GM18520 (cell line): ENCODE results near the gene PAQR4.

Experiments used
- ATAC-seq: cut with Tn5 transposase; IDR thresholded peaks from one replicate; pipeline ENCODE4 v1.9.1; 2021; ENCODE audit not compliant: unreplicated experiment

Gene PAQR4

DNA sequence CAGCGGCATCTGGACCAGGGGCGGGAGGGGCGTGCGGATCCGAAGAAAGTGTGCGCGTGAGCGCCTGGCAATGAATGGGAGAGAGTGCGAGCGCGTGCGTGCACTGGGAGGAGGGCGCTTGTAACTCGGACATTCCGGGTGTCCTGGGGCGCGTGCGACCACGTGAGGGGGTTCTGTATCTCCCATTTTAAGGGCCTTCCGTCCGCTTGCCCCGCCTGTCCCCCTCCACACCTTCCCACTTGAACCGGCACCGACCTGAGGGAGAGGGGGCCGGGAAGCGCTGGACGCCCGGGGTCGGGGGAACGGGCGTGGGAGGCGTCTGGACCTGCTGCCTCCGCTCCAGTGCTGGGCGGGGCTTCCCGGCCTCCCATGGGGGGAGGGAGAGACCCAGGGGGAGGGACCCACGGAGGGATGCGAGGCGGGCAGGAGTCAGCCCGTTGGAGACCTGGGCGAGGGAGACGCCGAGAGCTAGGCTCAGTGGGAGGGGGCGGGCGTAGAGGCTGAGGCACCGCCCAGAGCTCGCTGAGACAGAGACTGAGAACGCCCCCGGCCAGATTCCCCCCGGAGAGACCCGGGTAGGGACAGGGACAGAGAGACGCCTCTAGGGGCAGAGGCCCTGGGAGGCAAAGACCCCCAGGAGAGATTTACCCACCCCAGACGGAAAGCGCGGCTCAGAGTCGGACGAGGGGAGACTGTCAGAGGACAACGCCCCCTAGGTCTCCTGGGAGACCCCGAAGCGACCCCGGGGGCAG, 5.2 kb upstream of the PAQR4 start, which contains the start of gene KREMEN2:
Gene KREMEN2, plus strand, starts transcription at position 553 of the 752 bp plus-strand sequence. CDS start 246 bp downstream, outside the sequence.
- ATAC-seq: no peak

DNA sequence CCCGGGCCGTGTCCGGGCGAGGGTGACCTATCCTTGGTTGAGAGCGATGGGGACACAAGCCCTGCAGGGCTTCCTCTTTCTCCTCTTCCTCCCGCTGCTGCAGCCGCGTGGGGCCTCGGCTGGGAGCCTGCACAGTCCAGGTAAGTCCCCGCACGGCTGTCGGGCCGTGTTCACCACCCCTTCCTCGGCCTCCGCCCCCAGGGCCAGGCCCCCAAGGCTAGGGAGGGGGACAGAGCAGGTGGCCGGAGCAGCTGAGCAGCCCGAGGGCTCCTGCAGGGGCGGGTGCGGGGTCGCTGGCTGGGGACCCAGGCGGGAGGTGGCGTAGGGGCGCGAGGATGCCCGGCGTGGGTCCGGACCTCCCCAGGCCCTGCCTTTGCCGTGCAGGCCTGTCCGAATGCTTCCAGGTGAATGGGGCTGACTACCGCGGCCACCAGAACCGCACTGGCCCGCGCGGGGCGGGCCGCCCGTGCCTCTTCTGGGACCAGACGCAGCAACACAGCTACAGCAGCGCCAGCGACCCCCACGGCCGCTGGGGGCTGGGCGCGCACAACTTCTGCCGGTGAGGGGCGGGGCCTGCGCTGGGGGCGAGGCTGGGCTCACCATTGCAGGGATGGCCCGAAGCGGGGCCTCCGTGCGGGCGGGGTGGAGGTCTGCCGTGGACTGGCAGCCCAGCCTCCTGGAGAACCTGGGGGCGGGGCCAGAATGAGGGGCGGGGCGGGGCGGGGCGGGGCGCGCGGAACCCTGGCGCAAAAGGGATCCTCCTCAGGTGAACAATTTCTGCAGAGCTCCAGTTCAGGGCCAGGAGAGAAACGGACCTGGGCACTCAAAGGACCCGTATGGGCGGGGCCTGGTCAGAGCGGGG, 4.4 kb upstream of the PAQR4 start:
- no peak for ATAC-seq

DNA sequence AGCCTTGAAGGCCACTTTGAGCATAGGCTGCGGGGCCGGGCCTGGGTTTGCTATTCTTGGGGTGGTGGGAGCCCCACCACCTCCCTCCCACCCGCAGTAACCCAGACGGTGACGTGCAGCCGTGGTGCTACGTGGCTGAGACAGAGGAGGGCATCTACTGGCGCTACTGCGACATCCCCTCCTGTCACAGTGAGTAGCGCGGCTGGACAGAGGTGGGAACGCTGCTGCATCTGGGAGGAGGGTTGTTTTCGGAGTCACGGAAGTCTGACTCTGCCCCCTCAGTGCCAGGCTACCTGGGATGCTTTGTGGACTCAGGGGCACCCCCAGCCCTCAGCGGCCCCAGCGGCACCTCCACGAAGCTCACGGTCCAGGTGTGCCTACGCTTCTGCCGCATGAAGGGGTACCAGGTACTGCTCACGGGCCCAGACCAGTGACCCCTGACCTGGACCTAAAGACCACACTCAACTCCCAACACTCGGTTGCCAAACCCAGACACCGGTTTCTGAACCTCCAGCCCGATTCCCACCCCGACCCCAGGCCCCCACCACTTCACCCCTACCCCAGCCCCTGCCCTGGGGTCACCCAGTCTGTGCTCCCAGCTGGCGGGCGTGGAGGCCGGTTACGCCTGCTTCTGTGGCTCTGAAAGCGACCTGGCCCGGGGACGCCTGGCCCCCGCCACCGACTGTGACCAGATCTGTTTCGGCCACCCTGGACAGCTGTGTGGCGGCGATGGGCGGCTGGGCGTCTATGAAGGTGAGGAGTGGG, 2.9 kb upstream of the PAQR4 start:
- ATAC-seq: no peak

DNA sequence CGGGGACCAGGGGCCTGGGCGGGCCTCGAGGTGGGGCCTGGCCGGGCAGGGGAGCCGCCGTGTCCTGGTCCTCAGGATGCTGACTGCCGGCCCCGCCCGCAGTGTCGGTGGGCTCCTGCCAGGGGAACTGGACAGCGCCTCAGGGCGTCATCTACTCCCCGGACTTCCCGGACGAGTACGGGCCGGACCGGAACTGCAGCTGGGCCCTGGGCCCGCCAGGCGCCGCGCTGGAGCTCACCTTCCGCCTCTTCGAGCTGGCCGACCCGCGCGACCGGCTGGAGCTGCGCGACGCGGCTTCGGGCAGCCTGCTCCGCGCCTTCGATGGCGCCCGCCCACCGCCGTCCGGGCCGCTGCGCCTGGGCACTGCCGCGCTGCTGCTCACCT, 2.3 kb upstream of the PAQR4 start:
- ATAC-seq: no peak

DNA sequence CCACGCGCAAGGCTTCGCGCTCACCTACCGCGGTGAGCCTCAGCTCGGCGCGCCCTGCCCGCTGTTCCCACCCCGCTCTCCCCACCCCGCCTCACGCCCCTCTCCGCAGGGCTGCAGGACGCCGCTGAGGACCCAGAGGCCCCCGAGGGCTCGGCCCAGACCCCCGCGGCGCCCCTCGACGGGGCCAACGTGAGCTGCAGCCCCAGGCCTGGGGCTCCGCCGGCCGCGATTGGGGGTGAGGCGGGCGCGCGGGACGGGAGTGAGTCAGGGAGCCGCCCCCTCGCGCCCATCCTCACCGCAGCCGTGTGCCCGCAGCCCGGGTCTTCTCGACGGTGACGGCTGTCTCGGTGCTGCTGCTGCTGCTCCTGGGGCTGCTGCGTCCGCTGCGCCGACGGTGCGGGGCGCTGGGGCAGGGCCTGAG, 1.9 kb upstream of the PAQR4 start:
- no peak for ATAC-seq

DNA sequence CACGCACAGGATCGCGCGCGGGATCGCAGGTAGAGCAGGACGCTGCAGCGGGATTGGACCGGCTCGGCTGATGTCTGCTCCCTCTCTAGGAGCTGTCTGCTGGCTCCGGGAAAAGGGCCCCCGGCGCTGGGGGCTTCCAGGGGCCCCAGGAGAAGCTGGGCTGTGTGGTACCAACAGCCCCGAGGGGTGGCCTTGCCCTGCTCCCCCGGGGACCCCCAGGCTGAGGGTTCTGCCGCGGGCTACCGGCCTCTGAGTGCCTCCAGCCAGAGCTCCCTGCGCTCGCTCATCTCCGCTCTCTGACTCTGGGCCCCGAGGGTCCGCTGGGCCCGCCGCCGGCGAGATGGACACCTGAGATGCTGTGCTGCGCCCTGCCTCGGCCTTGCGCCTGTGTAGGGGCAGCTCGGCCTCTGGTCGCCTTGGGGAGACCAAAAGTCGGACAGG, 1.4 kb upstream of the PAQR4 start:
- no peak for ATAC-seq

DNA sequence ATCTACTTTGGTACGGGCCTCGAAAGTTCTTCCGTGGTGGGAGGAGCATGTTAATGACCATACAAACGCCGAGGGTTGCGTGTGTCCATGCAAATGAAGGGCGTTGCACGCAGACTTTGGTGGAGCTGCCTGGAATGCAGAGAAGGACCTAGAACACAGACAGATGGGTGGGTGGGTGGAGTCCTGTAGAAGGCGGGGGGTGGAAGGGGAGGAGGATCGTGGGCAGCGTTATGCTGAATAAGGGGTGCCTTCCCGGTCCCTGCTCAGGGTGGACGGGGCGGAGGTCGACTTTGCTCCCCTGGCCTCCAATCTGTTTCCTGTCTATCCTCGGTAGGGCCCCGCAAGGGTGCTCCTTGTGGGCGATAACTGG, 795 bp upstream of the PAQR4 start:
- ATAC-seq: no peak

DNA sequence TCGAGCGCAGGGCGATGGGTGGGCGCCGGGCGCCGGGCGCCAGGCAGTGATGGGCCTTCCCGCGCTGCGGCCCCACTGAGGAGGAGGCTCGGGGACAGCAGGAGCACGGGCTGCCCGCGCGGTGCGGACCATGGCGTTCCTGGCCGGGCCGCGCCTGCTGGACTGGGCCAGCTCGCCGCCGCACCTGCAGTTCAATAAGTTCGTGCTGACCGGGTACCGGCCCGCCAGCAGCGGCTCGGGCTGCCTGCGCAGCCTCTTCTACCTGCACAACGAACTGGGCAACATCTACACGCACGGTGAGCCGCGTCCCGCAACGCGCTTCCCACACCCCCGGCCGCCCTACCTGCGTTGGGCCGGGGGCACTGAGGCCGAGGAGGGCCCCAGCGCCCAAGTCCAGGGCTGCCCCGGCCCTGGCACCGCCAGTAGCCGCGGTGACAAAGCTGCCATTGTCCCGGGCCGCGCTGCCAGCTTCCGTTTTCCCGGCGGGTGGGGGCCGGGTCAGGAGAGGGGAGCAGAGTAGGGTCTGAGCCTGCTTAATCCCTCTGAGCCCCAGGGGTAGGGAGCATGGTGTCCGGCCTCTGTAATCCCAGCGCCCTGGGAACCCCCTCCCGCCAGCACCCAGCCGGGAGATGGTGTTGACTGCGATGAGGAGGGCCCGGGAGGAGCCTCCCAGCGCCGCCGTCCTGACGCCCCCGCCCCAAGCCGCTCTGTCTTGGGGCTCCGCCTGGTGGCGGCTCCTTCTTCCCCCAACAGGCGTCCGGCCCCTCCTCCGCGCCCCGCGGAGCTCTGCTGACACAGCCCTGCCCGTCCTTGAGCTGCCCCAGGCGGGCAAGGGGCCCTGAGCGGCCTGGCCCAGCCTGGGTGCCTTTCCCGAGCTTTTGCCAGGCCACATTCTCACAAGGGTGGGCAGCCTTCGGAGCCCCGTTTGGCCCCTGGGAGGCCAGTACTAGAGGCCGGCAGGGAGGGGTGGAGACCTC, 685 bp downstream of the PAQR4 start:
- ATAC-seq: no peak

DNA sequence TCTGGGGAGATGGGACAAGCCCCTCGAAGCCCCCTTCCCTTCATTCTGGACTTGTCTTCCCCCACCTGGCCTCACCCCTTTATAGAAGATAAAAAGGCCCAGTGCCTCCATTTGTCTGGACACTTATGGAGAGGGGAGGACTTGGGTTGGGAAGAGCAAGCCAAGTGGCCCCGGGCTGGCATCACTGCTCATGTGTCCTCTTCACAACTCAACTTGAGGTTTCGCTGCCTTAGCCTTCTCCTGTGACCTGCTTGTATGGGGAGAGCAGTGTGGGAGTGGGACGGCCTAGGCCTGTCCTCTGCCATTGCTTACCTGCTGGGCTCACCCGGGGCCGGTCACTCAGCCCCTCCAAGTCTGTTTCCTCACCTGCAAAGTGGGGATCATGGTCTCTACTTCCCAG, 1.4 kb downstream of the PAQR4 start:
- no peak for ATAC-seq

DNA sequence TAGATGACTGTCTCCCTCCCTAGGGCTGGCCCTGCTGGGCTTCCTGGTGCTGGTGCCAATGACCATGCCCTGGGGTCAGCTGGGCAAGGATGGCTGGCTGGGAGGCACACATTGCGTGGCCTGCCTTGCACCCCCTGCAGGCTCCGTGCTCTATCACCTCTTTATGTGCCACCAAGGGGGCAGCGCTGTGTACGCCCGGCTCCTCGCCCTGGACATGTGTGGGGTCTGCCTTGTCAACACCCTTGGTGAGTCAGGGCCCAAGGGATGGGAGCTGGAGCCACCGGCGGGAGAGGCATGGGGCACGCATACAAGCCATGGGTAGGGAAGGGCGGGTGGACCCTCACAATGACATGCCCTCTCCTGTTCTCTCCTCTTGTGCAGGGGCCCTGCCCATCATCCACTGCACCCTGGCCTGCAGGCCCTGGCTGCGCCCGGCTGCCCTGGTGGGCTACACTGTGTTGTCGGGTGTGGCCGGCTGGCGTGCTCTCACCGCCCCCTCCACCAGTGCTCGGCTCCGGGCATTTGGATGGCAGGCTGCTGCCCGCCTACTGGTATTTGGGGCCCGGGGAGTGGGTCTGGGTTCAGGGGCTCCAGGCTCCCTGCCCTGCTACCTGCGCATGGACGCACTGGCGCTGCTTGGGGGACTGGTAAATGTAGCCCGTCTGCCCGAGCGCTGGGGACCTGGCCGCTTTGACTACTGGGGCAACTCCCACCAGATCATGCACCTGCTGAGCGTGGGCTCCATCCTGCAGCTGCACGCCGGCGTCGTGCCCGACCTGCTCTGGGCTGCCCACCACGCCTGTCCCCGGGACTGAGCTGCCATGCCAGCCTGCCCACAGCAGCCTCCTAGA, 2.2 kb downstream of the PAQR4 start:
- ATAC-seq: no peak

DNA sequence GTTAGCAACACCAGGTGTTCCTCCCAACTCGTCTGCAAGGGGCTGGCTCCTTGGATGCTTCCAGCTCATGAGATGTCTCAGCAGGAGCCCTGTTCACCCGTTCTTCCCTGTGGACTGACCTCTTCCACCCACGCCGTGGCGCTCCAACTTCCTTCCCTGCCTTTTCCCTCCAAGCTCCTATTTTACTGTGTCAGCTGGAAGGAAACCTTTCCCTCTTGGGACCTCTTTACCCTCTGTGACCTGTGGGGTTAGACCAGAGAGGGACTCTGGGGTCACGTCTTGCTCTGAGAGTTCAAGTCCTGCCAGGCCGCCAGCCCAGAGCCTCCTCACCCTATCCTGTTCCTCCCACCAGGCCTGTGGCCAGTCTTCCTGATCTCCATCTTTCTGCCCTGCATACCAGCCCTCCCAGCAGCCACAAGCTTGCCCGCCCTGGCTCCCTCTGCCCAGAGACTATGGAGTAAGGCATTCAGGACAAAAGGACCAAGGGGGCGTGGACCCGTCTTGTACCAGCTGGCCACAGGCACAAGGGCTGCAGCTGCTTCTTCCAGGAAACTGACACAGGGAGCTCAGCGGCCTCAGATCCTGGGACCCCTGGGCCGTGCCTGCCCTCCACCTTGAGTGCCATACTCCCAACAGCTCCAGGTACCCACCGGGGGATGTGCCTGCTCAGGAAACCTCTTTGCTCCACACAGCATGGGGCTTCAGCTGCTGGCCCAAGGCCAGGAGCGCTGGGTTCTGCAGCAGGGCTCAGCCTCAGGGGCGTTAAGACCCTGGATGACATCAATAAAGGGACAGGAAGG, 3.0 kb downstream of the PAQR4 start:
- ATAC-seq: no peak

DNA sequence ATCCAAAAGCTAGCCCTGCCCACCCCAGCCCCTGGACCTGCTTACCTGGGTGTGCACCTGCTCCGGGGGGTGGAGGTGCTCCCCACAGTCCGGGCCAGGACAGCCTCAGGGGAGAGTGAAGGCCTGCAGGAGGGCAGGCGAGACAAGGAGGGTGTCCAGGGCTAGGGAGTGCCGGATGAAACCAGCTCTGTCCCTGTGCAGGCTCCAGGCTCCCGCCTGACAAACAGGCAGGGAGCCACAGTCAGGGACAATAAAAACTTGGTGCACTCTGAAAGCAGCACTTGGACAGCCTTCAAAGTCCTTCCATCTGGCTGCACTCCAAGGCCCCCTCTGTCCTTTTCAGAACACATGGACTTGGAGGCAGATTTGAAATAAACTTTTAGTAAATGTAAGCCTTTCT, 3.9 kb downstream of the PAQR4 start:
- ATAC-seq: no peak

DNA sequence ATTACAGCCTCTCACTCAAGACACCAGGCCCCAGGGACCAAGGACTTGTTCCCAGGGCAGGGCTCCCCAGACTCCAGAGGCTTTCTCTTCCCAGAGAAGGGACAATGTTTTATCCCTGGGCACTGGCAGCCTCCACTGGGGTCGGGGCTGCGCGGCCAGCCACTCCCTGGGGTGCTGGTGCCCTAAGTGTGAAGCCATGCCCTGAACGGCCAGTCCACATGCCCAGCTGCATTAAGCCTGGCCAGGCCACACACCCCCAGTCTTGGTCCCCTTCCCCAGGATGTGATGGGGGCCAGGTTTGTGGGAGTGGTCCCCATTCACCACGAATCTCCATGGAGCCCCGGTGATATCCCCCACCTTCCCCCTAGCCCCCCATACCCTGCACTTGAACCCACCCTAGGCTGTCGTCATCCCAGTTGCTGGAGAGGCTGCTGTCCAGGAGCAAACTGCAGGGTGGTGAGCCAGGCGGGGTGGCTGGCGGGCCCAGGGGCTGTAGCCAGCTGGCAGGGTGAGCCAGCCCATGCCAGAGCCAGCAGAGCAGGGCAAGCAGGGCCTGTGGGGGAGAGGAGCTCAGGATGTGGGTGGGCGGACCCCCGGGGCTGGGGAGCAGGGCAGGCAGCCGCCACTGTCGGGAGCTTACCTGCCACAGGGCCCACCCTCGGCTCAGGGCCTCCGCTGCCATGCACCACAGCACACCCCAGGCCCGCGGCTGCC, 4.6 kb downstream of the PAQR4 start:
- no peak for ATAC-seq

DNA sequence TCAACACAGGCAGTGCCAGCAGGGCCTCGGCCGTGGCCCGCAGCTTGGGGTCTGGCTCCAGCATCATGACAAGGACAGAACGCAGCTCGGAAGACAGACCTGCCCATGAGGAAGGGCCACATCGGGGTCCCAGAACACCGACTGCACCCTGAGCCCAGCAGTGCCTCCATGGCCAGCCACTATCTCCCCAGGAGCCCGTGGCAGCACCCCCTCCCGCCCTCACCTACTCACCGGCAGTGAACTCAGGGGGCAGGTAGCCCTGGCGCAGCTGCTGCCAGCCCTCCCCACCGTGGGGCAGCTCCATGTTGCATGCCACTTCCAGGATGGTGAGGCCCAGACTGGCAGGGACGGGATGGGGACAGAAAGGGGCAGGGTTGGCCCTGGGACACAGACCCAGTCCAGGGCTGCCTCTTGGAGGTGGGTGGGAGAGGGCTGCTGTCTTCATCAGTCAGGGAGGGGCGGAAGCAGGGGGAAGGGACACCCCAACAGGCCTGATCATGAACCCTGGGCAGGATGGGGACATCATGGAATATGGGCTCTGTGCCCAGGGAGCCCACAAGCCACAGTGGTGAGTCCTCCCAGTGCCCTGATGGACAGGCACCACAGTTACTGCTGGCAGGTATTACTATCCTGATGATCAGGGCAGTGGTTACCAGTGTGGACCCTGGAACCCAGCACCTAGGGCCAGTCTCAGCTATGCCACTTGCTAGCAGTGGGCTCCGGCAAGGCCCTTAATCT, 5.3 kb downstream of the PAQR4 start:
- no peak for ATAC-seq

DNA sequence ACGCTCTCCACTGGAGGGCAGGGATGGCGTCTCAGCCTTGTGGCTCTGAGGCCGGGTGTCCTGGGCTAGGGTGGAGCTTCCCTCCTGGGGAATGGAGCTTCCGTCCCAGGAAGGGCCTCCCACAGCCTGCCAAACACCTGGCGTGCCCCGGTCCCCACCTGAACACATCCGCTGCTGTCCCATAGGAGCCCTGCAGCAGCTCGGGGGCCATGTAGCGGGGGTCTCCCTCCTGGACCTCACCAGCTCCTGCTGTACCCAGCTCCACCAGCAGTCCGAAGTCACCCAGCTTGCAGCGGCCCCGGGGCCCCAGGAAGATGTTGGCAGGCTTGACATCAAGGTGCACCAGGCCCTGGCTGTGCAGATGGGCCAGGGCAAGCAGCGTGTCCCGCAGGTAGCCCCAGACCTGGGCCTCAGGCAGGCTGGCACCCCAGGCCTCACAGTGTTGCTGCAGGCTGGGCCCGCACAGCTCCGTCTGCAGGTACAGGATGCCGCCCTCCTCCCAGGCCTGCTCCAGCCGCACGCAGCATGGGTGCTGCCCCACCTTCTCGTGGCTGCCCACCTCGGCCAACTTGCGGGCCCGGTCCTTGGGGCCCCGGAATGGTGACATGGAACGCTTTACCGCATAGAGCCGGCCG, 6.1 kb downstream of the PAQR4 start:
- no peak for ATAC-seq

DNA sequence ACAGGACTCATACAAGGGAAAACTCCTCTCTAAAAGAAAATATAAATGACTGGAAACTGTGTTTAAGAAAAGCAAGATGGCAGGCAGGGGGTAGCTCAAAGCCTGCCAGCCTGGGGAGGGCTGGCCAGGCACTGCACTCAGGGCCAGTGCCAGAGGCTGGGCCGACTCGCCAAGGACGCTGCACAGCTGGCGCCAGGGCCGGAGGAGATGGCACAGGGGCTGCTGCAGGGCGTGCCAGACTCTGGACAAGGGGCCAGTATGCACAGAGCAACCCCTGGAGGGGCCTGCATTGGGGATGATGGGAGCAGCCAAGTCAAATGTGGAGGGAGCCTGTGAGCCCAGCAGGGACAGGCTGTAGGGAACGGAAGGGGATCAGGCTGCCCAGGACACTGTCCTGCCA, 7.1 kb downstream of the PAQR4 start:
- no peak for ATAC-seq

DNA sequence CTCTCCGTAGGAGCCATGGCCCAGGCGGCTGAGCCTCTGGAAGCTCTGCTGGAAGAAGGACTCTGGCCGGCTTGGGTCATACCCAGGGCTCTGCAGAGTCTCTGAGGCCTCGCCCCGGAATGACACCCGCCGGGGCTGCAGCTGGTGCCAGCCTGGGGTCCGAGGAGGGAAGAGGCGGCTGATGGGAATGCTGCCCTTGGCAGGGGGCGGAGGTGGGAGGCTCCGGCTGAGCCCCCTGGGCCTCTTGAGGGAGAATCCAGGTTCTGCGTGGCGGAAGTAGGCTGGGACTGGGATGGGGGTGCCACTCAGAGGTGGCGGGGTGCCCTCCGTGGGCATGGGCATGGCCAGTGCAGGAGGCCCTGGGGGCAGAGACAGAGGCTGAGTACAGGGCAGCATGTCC, 7.5 kb downstream of the PAQR4 start:
- ATAC-seq: no peak
